Measurements from ENCODE around the gene ATOH8.

ATOH8 gene

GRCh38 chr2:85799215-85799956, 45.6 kb downstream of the ATOH8 start:
- no peak for DNase-seq (ENCODE audit: low read depth in 4 of 4, low spot score in 1 of 4)

GRCh38 chr2:85800586-85800985, 46.8 kb downstream of the ATOH8 start:
- no peak for DNase-seq (ENCODE audit: low read depth in 4 of 4, low spot score in 1 of 4)

- DNase-seq (ENCODE audit: low read depth in 4 of 4, low spot score in 1 of 4): no peak
These were observed 48.1 kb downstream of the ATOH8 start for GRCh38 chr2:85801871-85802270.

GRCh38 chr2:85802354-85803103, 48.7 kb downstream of the ATOH8 start:
- DNase-seq (ENCODE audit: low read depth in 4 of 4, low spot score in 1 of 4): no peak

- no peak for DNase-seq (ENCODE audit: low read depth in 4 of 4, low spot score in 1 of 4)
These were observed 50.1 kb downstream of the ATOH8 start for GRCh38 chr2:85803704-85804425.

- DNase-seq (ENCODE audit: low read depth in 4 of 4, low spot score in 1 of 4): no peak
These were observed 50.8 kb downstream of the ATOH8 start for GRCh38 chr2:85804583-85804982.

GRCh38 chr2:85806358-85807118, 52.7 kb downstream of the ATOH8 start:
- no peak for DNase-seq (ENCODE audit: low read depth in 4 of 4, low spot score in 1 of 4)

GRCh38 chr2:85807756-85808155, 54.0 kb downstream of the ATOH8 start:
- no peak for DNase-seq (ENCODE audit: low read depth in 4 of 4, low spot score in 1 of 4)

- DNase-seq (ENCODE audit: low read depth in 4 of 4, low spot score in 1 of 4): no peak
These were observed 56.8 kb downstream of the ATOH8 start for GRCh38 chr2:85810371-85811179.

GRCh38 chr2:85811180-85812093, 57.6 kb downstream of the ATOH8 start:
- no peak for DNase-seq (ENCODE audit: low read depth in 4 of 4, low spot score in 1 of 4)

GRCh38 chr2:85812094-85812735, 58.4 kb downstream of the ATOH8 start:
- DNase-seq (ENCODE audit: low read depth in 4 of 4, low spot score in 1 of 4): no peak

- DNase-seq (ENCODE audit: low read depth in 4 of 4, low spot score in 1 of 4): no peak
These were observed 59.6 kb downstream of the ATOH8 start for GRCh38 chr2:85813211-85813981.

- DNase-seq (ENCODE audit: low read depth in 4 of 4, low spot score in 1 of 4): peak; percentile 59 to 71 (median 66)
These were observed 60.4 kb downstream of the ATOH8 start for GRCh38 chr2:85813982-85814801.

- DNase-seq (ENCODE audit: low read depth in 4 of 4, low spot score in 1 of 4): no peak
These were observed 61.2 kb downstream of the ATOH8 start for GRCh38 chr2:85814802-85815550.

GRCh38 chr2:85819811-85820510, 66.2 kb downstream of the ATOH8 start:
- DNase-seq (ENCODE audit: low read depth in 4 of 4, low spot score in 1 of 4): no peak

GRCh38 chr2:85822766-85823165, 69.0 kb downstream of the ATOH8 start:
- DNase-seq (ENCODE audit: low read depth in 4 of 4, low spot score in 1 of 4): no peak
